ENCODE measurements around the gene TEX51.

GRCh38 chr2:126880324-126880723 lies 18.4 kb upstream of the TEX51 start:
- no peak for TF ChIP-seq RAD21 (IDR thresholded peaks at IDR 0.05; ENCODE audit: low read length)
- TF ChIP-seq BHLHE40 (IDR thresholded peaks at IDR 0.05; ENCODE audit: low read depth, low read length) = no peak
- TF ChIP-seq CTCF (conservative IDR thresholded peaks at IDR 0.05; ENCODE audit: low read depth, low read length) = no peak
- no peak for TF ChIP-seq NFE2L2 (IDR thresholded peaks at IDR 0.05; ENCODE audit: low read depth, low read length)
- TF ChIP-seq MAFK (IDR thresholded peaks at IDR 0.05; ENCODE audit: low read depth, low read length) = no peak
- no peak for TF ChIP-seq USF2 (IDR thresholded peaks at IDR 0.05; ENCODE audit: low read depth, low read length)
- no peak for TF ChIP-seq RFX5 (IDR thresholded peaks at IDR 0.05; ENCODE audit: low read depth, low read length)
- no peak for TF ChIP-seq POLR2A (IDR thresholded peaks at IDR 0.05; ENCODE audit: low read depth, low read length)
- TF ChIP-seq FOS (IDR thresholded peaks at IDR 0.05; ENCODE audit: low read depth, low read length) = no peak
- no peak for TF ChIP-seq MAZ (IDR thresholded peaks at IDR 0.05; ENCODE audit: borderline replicate concordance, low read depth, low read length)
- TF ChIP-seq MXI1 (IDR thresholded peaks at IDR 0.05; ENCODE audit: borderline replicate concordance, low read depth, low read length) = no peak
- no peak for TF ChIP-seq SMC3 (IDR thresholded peaks at IDR 0.05; ENCODE audit: low read depth, low read length)
- no peak for TF ChIP-seq ELK1 (IDR thresholded peaks at IDR 0.05; ENCODE audit: borderline replicate concordance, low read depth, low read length)

Data from IMR-90 (cell line).